Measurements from ENCODE around the gene FGFR3.

Gene FGFR3

DNA sequence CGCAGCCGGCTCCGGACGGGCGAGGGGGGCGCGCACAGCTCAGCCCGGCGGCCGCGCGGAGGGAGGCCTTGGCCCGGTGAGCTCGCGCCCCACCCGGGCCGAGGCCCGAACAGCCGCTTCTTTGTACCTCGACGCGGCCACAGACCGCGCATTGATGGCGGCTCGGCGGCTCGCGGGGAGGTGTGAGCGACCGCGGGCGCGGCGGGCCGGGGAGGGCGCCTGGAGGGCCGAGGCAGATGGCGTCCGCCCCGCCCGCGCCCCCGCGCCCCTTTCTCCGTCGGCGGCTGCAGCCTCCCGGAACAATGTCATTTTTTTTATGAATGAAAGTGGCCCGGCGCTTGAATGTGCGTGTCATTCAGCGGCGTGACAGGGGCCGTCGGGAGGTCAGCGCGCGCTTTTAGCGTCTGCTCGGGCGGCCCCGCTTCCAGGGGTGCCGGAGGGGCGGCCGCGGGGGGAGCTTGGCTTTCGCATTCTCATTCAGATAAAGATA is 1.8 kb downstream of the FGFR3 start:
- TF ChIP-seq SIN3A (IDR thresholded peaks at IDR 0.05; ENCODE audit: borderline replicate concordance, insufficient read depth, low read length) (no peak), POLR2AphosphoS5 (IDR thresholded peaks at IDR 0.05; ENCODE audit: low read depth, low read length) (no peak), REST (IDR thresholded peaks at IDR 0.05; ENCODE audit: insufficient read depth in 1 of 2, low read depth in 2 of 2, low read length in 2 of 2) (no peak), TAF1 (IDR thresholded peaks at IDR 0.05; ENCODE audit: borderline replicate concordance, insufficient read depth, low read length) (no peak), FOXP2 (optimal IDR thresholded peaks at IDR 0.05; ENCODE audit: borderline replicate concordance, extremely low read depth, extremely low read length, insufficient read depth) (no peak)

- TF ChIP-seq POLR2AphosphoS5 (IDR thresholded peaks at IDR 0.05; ENCODE audit: low read depth, low read length) (no peak), SIN3A (IDR thresholded peaks at IDR 0.05; ENCODE audit: borderline replicate concordance, insufficient read depth, low read length) (no peak), FOXP2 (optimal IDR thresholded peaks at IDR 0.05; ENCODE audit: borderline replicate concordance, extremely low read depth, extremely low read length, insufficient read depth) (no peak)
Observed at GRCh38 chr4:1795299-1796195, 2.5 kb downstream of the FGFR3 start.

DNA sequence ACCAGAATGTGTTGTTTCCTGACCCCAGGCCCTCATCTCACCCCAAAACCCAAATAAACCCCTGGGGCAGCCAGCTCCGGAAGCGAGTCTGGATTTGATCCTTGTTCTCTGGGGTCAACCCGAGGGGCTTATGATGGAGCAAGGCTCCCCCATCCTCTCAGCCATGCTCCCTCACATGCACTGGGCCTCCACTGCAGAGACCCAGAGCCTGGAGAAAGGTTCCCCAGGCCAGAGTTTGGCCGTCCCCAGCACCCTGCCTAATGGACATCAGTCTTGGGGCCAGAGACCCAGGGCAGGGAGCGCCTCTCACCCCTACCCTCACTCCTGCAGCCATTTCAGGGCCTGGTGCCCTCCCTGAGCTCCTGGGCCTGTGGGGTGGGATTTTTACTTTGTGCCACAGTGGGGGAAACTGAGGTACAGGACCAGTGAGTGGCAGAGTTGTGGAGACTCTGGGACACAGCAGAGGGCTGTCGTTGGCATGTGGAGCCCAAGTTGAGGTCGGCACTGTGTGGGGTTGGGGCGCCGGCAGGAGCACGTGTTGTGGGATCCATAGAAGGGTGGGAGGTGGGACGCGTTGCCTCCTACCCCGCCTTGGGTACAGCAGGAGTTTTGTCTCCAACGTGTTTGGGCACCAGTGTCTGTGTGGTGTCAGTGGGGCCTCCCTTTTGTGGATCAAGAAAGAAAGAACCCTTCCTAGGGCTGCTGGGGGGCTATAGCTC is 3.6 kb downstream of the FGFR3 start:
- no peak for TF ChIP-seq POLR2AphosphoS5 (IDR thresholded peaks at IDR 0.05; ENCODE audit: low read depth, low read length)
- no peak for TF ChIP-seq TAF1 (IDR thresholded peaks at IDR 0.05; ENCODE audit: borderline replicate concordance, insufficient read depth, low read length)
- TF ChIP-seq FOXP2 (optimal IDR thresholded peaks at IDR 0.05; ENCODE audit: borderline replicate concordance, extremely low read depth, extremely low read length, insufficient read depth), result no peak
- no peak for TF ChIP-seq SIN3A (IDR thresholded peaks at IDR 0.05; ENCODE audit: borderline replicate concordance, insufficient read depth, low read length)

- TF ChIP-seq FOXP2 (optimal IDR thresholded peaks at IDR 0.05; ENCODE audit: borderline replicate concordance, extremely low read depth, extremely low read length, insufficient read depth) (no peak), TAF1 (IDR thresholded peaks at IDR 0.05; ENCODE audit: borderline replicate concordance, insufficient read depth, low read length) (no peak), SIN3A (IDR thresholded peaks at IDR 0.05; ENCODE audit: borderline replicate concordance, insufficient read depth, low read length) (no peak), REST (IDR thresholded peaks at IDR 0.05; ENCODE audit: insufficient read depth in 1 of 2, low read depth in 2 of 2, low read length in 2 of 2) (no peak), POLR2AphosphoS5 (IDR thresholded peaks at IDR 0.05; ENCODE audit: low read depth, low read length) (no peak)
Observed at GRCh38 chr4:1797298-1797860, 4.3 kb downstream of the FGFR3 start.

GRCh38 chr4:1797861-1798579 is 4.9 kb downstream of the FGFR3 start:
- TF ChIP-seq SIN3A (IDR thresholded peaks at IDR 0.05; ENCODE audit: borderline replicate concordance, insufficient read depth, low read length) (no peak), POLR2AphosphoS5 (IDR thresholded peaks at IDR 0.05; ENCODE audit: low read depth, low read length) (no peak), TAF1 (IDR thresholded peaks at IDR 0.05; ENCODE audit: borderline replicate concordance, insufficient read depth, low read length) (no peak), FOXP2 (optimal IDR thresholded peaks at IDR 0.05; ENCODE audit: borderline replicate concordance, extremely low read depth, extremely low read length, insufficient read depth) (no peak), REST (IDR thresholded peaks at IDR 0.05; ENCODE audit: insufficient read depth in 1 of 2, low read depth in 2 of 2, low read length in 2 of 2) (no peak)

All from PFSK-1 (cell line).